Gastrocnemius medialis (tissue), 4 donors: ENCODE results near the gene FGD4.

Experiments
- POLR2A ChIP-seq, 2 donors: fragments of 450-650 bp; IDR thresholded peaks; one replicate each; pipeline ENCODE4 v1.6.1; 2017; ENCODE audit warnings: antibody characterized with exemption in 2 of 2, mild to moderate bottlenecking in 2 of 2, moderate library complexity in 2 of 2
- TF ChIP-seq, protein P1 (sequence below), 5 experiments: fragments of 450-650 bp in 3 of 5; fragments of 200-600 bp in 2 of 5; sonication (generic) in 2 of 5; IDR thresholded peaks in 4 of 5; conservative IDR thresholded peaks in 1 of 5; 1 replicate in 4 of 5; 2 replicates in 1 of 5; pipeline ENCODE4 v1.5.1; 2016 to 2019; ENCODE audit warnings: antibody characterized with exemption in 5 of 5, mild to moderate bottlenecking in 3 of 5, moderate library complexity in 3 of 5

- TF ChIP-seq, protein P1, sequence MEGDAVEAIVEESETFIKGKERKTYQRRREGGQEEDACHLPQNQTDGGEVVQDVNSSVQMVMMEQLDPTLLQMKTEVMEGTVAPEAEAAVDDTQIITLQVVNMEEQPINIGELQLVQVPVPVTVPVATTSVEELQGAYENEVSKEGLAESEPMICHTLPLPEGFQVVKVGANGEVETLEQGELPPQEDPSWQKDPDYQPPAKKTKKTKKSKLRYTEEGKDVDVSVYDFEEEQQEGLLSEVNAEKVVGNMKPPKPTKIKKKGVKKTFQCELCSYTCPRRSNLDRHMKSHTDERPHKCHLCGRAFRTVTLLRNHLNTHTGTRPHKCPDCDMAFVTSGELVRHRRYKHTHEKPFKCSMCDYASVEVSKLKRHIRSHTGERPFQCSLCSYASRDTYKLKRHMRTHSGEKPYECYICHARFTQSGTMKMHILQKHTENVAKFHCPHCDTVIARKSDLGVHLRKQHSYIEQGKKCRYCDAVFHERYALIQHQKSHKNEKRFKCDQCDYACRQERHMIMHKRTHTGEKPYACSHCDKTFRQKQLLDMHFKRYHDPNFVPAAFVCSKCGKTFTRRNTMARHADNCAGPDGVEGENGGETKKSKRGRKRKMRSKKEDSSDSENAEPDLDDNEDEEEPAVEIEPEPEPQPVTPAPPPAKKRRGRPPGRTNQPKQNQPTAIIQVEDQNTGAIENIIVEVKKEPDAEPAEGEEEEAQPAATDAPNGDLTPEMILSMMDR (IDR thresholded peaks at IDR 0.05 in 4 of 5, conservative IDR thresholded peaks at IDR 0.05 in 1 of 5) = no peak
- TF ChIP-seq POLR2A (IDR thresholded peaks at IDR 0.05) = no peak
These were observed 20.1 kb upstream of the FGD4 start for GRCh38 chr12:32379213-32379612.
